ENCODE measurements around the gene MRPS26.

Gene MRPS26

GRCh38 chr20:3077618-3078134, 31.8 kb downstream of the MRPS26 start:
- Mint-ChIP-seq H3K27me3 (ENCODE audit: low read depth) (peaks cover 80% of the 10 kb centered on the region), H3K4me3 (no peak overlapping the region), H3K36me3 (ENCODE audit: low read depth) (no peaks in the 10 kb centered on the region), H3K27ac (no peak overlapping the region), H3K9me3 (no peaks in the 10 kb centered on the region), H3K4me1 (no peaks in the 10 kb centered on the region)
- TF ChIP-seq CTCF (IDR thresholded peaks at IDR 0.05; ENCODE audit: unreplicated experiment in 3 of 3): no peak

GRCh38 chr20:3080939-3081388, 35.1 kb downstream of the MRPS26 start:
- Mint-ChIP-seq H3K4me1 (no peaks in the 10 kb centered on the region), H3K27ac (no peak overlapping the region), H3K36me3 (ENCODE audit: low read depth) (no peaks in the 10 kb centered on the region), H3K9me3 (no peaks in the 10 kb centered on the region), H3K27me3 (ENCODE audit: low read depth) (peaks cover 80% of the 10 kb centered on the region), H3K4me3 (peak overlapping the region in 1 of 3 experiments; percentile 19)
- TF ChIP-seq CTCF (IDR thresholded peaks at IDR 0.05; ENCODE audit: unreplicated experiment in 3 of 3): no peak

- no peaks in the 10 kb centered on the region for H3K36me3 Mint-ChIP-seq (ENCODE audit: low read depth)
- H3K27me3 Mint-ChIP-seq (ENCODE audit: low read depth): peaks cover 79% of the 10 kb centered on the region
- H3K9me3 Mint-ChIP-seq: no peaks in the 10 kb centered on the region
- H3K4me3 Mint-ChIP-seq: peak overlapping the region; percentile 51 to 66 (median 55)
- no peaks in the 10 kb centered on the region for H3K4me1 Mint-ChIP-seq
- TF ChIP-seq CTCF (IDR thresholded peaks at IDR 0.05; ENCODE audit: unreplicated experiment in 3 of 3): no peak
- H3K27ac Mint-ChIP-seq: no peak overlapping the region
These were observed 35.8 kb downstream of the MRPS26 start for GRCh38 chr20:3081641-3082040.

GRCh38 chr20:3082306-3082951, 36.6 kb downstream of the MRPS26 start:
- Mint-ChIP-seq H3K27ac (no peak overlapping the region), H3K36me3 (ENCODE audit: low read depth) (no peaks in the 10 kb centered on the region), H3K9me3 (no peaks in the 10 kb centered on the region), H3K4me3 (peak overlapping the region in 2 of 3 experiments; percentile 55 to 66), H3K4me1 (no peaks in the 10 kb centered on the region), H3K27me3 (ENCODE audit: low read depth) (peaks cover 76% of the 10 kb centered on the region)
- TF ChIP-seq CTCF (IDR thresholded peaks at IDR 0.05; ENCODE audit: unreplicated experiment in 3 of 3): no peak

GRCh38 chr20:3082955-3083952, 37.4 kb downstream of the MRPS26 start:
- Mint-ChIP-seq H3K36me3 (ENCODE audit: low read depth) (no peaks in the 10 kb centered on the region), H3K9me3 (no peaks in the 10 kb centered on the region), H3K4me1 (no peaks in the 10 kb centered on the region), H3K4me3 (peak overlapping the region; percentile 19 to 74 (median 43)), H3K27ac (no peak overlapping the region), H3K27me3 (ENCODE audit: low read depth) (peaks cover 74% of the 10 kb centered on the region)
- no peak for TF ChIP-seq CTCF (IDR thresholded peaks at IDR 0.05; ENCODE audit: unreplicated experiment in 3 of 3)

Measured in nephron (organoid).